ENCODE data around the gene FRMD6.

DNA sequence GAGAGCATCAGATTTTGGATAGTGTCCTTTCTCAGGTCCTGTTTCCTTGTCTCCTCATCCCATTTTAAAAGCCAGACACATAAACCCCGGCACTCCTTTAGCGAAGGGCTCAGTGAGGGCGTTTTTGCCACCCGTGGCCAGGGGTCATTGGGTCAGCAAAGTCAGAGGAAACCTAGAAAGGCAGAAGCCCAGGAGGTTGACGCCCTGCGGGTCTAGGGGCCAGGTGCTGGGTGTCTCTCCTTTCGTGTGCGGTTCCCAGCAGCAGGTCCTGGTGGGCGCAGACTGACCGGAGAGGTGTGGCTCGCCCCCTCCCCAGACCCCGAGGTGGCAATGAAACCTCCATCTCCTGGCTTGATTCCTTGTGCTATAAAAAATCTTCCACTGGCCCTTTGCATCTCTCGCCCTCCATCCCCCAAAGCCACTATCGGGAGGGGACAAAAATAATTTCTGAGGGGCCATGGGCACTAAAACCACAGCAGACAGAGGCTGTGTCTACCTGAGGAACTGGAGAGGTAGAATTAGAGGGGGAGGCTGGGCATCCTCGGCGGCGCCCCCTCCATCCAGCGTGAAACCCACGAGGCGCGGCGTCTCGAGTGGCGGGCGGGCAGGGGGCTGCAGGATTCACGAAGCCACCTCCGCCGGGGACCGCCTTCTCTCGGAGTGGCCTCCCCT lies 858 bp upstream of the FRMD6 start:
- TF ChIP-seq, protein P1, sequence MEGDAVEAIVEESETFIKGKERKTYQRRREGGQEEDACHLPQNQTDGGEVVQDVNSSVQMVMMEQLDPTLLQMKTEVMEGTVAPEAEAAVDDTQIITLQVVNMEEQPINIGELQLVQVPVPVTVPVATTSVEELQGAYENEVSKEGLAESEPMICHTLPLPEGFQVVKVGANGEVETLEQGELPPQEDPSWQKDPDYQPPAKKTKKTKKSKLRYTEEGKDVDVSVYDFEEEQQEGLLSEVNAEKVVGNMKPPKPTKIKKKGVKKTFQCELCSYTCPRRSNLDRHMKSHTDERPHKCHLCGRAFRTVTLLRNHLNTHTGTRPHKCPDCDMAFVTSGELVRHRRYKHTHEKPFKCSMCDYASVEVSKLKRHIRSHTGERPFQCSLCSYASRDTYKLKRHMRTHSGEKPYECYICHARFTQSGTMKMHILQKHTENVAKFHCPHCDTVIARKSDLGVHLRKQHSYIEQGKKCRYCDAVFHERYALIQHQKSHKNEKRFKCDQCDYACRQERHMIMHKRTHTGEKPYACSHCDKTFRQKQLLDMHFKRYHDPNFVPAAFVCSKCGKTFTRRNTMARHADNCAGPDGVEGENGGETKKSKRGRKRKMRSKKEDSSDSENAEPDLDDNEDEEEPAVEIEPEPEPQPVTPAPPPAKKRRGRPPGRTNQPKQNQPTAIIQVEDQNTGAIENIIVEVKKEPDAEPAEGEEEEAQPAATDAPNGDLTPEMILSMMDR (conservative IDR thresholded peaks at IDR 0.05; ENCODE audit: low read length): no peak
- no peak for TF ChIP-seq EZH2phosphoT487 (IDR thresholded peaks at IDR 0.05; ENCODE audit: borderline replicate concordance)

All from Loucy (cell line).